IMR-90 (cell line): Measurements from ENCODE around the gene SIGLEC7. TPM values are rescaled to one million over a fixed set of nuclear protein-coding genes. Genes with fewer than 3 reads are reported as not detected.

Experiments used
- ATAC-seq: fragments of 200-7000 bp; cut with Tn5 transposase; 2 replicates; pipeline ENCODE4 v1.9.1; 2020; ENCODE audit warnings: low read depth, mild to moderate bottlenecking, moderate library complexity
- BruUV-seq: library from RNA; stranded (reverse); fragments of 400-500 nt; replicated peaks from 2 replicates; lab custom pipeline; 2021; lab: Mats Ljungman, UMichigan
- CTCF ChIA-PET: fragments of 300-600 bp; formaldehyde crosslinking; extraction: SDS; loops from one replicate; lab custom pipeline; 2021; ENCODE audit warnings: antibody characterized with exemption; lab: Yijun Ruan, JAX
- POLR2A ChIA-PET: fragments of 300-600 bp; sonication (Branson Sonifier 250); formaldehyde crosslinking; loops from one replicate; lab custom pipeline; 2022; ENCODE audit warnings: antibody characterized with exemption; ENCODE audit not compliant: unreplicated experiment; lab: Charles Lee
- DNase-seq: peaks from one replicate; pipeline ENCODE4 v3.0.0; 2013
- H2AFZ ChIP-seq: replicated peaks from 2 replicates; pipeline ENCODE3; 2013; ENCODE audit warnings: low read length, mild to moderate bottlenecking; ENCODE audit not compliant: poor library complexity
- H2AK5ac ChIP-seq: 2 replicates; pipeline ENCODE4 v1.6.1; 2013; ENCODE audit warnings: low read depth, low read length, inconsistent platforms
- H2AK9ac ChIP-seq: replicated peaks from 2 replicates; pipeline ENCODE3; 2013; ENCODE audit warnings: mild to moderate bottlenecking, low read depth, low read length, moderate library complexity; ENCODE audit not compliant: poor library complexity
- H2BK120ac ChIP-seq: 2 replicates; pipeline ENCODE4 v1.6.1; 2013; ENCODE audit warnings: low read depth, low read length, inconsistent platforms
- H2BK15ac ChIP-seq: 3 replicates; pipeline ENCODE4 v1.6.1; 2013; ENCODE audit warnings: low read depth, low read length, inconsistent platforms
- H2BK20ac ChIP-seq: 2 replicates; pipeline ENCODE4 v1.6.1; 2013; ENCODE audit warnings: low read depth, mild to moderate bottlenecking, inconsistent platforms, low read length, moderate library complexity
- H2BK5ac ChIP-seq: 2 replicates; pipeline ENCODE4 v1.6.1; 2013; ENCODE audit warnings: mild to moderate bottlenecking, low read depth, low read length, inconsistent platforms; ENCODE audit not compliant: poor library complexity, severe bottlenecking
- H3K14ac ChIP-seq: replicated peaks from 2 replicates; pipeline ENCODE4 v1.6.1; 2013; ENCODE audit warnings: low read depth, low read length, inconsistent platforms
- H3K18ac ChIP-seq: 2 replicates; pipeline ENCODE4 v1.6.1; 2013; ENCODE audit warnings: low read depth, low read length, control low read depth
- H3K23ac ChIP-seq: 2 replicates; pipeline ENCODE4 v1.6.1; 2013; ENCODE audit warnings: low read depth, low read length, inconsistent platforms
- H3K27ac ChIP-seq: 2 replicates; pipeline ENCODE4 v1.5.1; 2013; ENCODE audit warnings: mild to moderate bottlenecking, control low read depth, low read length; ENCODE audit not compliant: insufficient read depth
- H3K27me3 ChIP-seq: 2 replicates; pipeline ENCODE4 v1.6.1; 2013; ENCODE audit warnings: low read length; ENCODE audit not compliant: control insufficient read depth, insufficient read depth
- H3K36me3 ChIP-seq: 2 replicates; pipeline ENCODE4 v1.6.1; 2013; ENCODE audit warnings: low read length, mixed read lengths; ENCODE audit not compliant: control insufficient read depth, insufficient read depth
- H3K4ac ChIP-seq: 2 replicates; pipeline ENCODE4 v1.6.1; 2013; ENCODE audit warnings: low read depth, low read length, inconsistent platforms
- H3K4me1 ChIP-seq: 2 replicates; pipeline ENCODE4 v1.6.1; 2013; ENCODE audit warnings: low read length, mixed read lengths; ENCODE audit not compliant: control insufficient read depth, insufficient read depth
- H3K4me2 ChIP-seq: 2 replicates; pipeline ENCODE4 v1.6.1; 2013; ENCODE audit warnings: low read depth, mild to moderate bottlenecking, control low read depth, low read length, moderate library complexity
- H3K4me3 ChIP-seq: 2 replicates; pipeline ENCODE4 v1.5.1; 2013; ENCODE audit warnings: low read depth, mild to moderate bottlenecking, control low read depth, low read length, moderate library complexity; ENCODE audit not compliant: insufficient read depth
- H3K56ac ChIP-seq: 2 replicates; pipeline ENCODE4 v1.6.1; 2013; ENCODE audit warnings: low read length, inconsistent platforms; ENCODE audit not compliant: insufficient read depth; ENCODE audit errors: extremely low read depth
- H3K79me1 ChIP-seq, 2 experiments: 2 replicates each; pipeline ENCODE4 v1.6.1; 2013; ENCODE audit warnings: low read length in 2 of 2, inconsistent platforms in 1 of 2, low read depth in 1 of 2
- H3K9ac ChIP-seq: 2 replicates; pipeline ENCODE4 v1.6.1; 2013; ENCODE audit warnings: low read depth, low read length, control low read depth
- H3K9me1 ChIP-seq: 2 replicates; pipeline ENCODE4 v1.6.1; 2013; ENCODE audit warnings: low read length, inconsistent platforms; ENCODE audit not compliant: insufficient read depth
- H3K9me3 ChIP-seq: 2 replicates; pipeline ENCODE4 v1.6.1; 2013; ENCODE audit warnings: low read length; ENCODE audit not compliant: control insufficient read depth, insufficient read depth
- H4K20me1 ChIP-seq: 2 replicates; pipeline ENCODE4 v1.6.1; 2013; ENCODE audit warnings: low read length, inconsistent platforms; ENCODE audit not compliant: insufficient read depth
- H4K5ac ChIP-seq: 2 replicates; pipeline ENCODE4 v1.6.1; 2013; ENCODE audit warnings: mild to moderate bottlenecking, low read depth, low read length, control low read depth
- H4K8ac ChIP-seq, 2 experiments: 2 replicates each; pipeline ENCODE4 v1.6.1; 2013; ENCODE audit warnings: low read depth in 2 of 2, low read length in 2 of 2, control low read depth in 1 of 2, inconsistent platforms in 1 of 2
- H4K91ac ChIP-seq: 2 replicates; pipeline ENCODE4 v1.6.1; 2013; ENCODE audit warnings: low read depth, low read length, inconsistent platforms; ENCODE audit not compliant: insufficient read depth
- BHLHE40 ChIP-seq: fragments of 150-350 bp; IDR thresholded peaks from 2 replicates; pipeline ENCODE4 v1.6.1; 2016; ENCODE audit warnings: mild to moderate bottlenecking, low read depth, low read length
- CEBPB ChIP-seq: IDR thresholded peaks from 2 replicates; pipeline ENCODE4 v1.6.1; 2012; ENCODE audit warnings: low read depth, low read length, improper control_type of control experiment
- CHD1 ChIP-seq: IDR thresholded peaks from 2 replicates; pipeline ENCODE4 v1.6.1; 2012; ENCODE audit warnings: low read depth, low read length, improper control_type of control experiment
- CTCF ChIP-seq: conservative IDR thresholded peaks from 2 replicates; pipeline ENCODE4 v1.5.1; 2012; ENCODE audit warnings: mild to moderate bottlenecking, low read depth, low read length, improper control_type of control experiment
- ELK1 ChIP-seq: fragments of 150-350 bp; IDR thresholded peaks from 2 replicates; pipeline ENCODE4 v1.6.1; 2016; ENCODE audit warnings: low read depth, mild to moderate bottlenecking, low read length, moderate library complexity, borderline replicate concordance
- FOS ChIP-seq: fragments of 150-350 bp; IDR thresholded peaks from 2 replicates; pipeline ENCODE4 v1.6.1; 2016; ENCODE audit warnings: low read depth, low read length
- MAFK ChIP-seq: IDR thresholded peaks from 2 replicates; pipeline ENCODE4 v1.6.1; 2012; ENCODE audit warnings: low read depth, low read length, improper control_type of control experiment
- MAZ ChIP-seq: IDR thresholded peaks from 2 replicates; pipeline ENCODE4 v1.6.1; 2012; ENCODE audit warnings: low read depth, mild to moderate bottlenecking, low read length, improper control_type of control experiment, moderate library complexity, borderline replicate concordance
- MXI1 ChIP-seq: IDR thresholded peaks from 2 replicates; pipeline ENCODE4 v1.6.1; 2012; ENCODE audit warnings: low read depth, mild to moderate bottlenecking, low read length, moderate library complexity, borderline replicate concordance
- POLR2A ChIP-seq: IDR thresholded peaks from 2 replicates; pipeline ENCODE4 v1.6.1; 2012; ENCODE audit warnings: mild to moderate bottlenecking, low read depth, low read length
- RAD21 ChIP-seq: IDR thresholded peaks from 2 replicates; pipeline ENCODE4 v1.6.1; 2012; ENCODE audit warnings: low read length, improper control_type of control experiment
- RCOR1 ChIP-seq: IDR thresholded peaks from 2 replicates; pipeline ENCODE4 v1.6.1; 2012; ENCODE audit warnings: mild to moderate bottlenecking, low read length, improper control_type of control experiment; ENCODE audit not compliant: insufficient replicate concordance
- SMC3 ChIP-seq: fragments of 150-350 bp; IDR thresholded peaks from 2 replicates; pipeline ENCODE4 v1.6.1; 2016; ENCODE audit warnings: low read depth, mild to moderate bottlenecking, antibody characterized with exemption, low read length, moderate library complexity
- USF2 ChIP-seq: fragments of 150-350 bp; IDR thresholded peaks from 2 replicates; pipeline ENCODE4 v1.6.1; 2017; ENCODE audit warnings: mild to moderate bottlenecking, antibody characterized with exemption, low read length, low read depth
- WGBS, 2 experiments: methylation state at CpG; one replicate each; pipeline versions ENCODE4 v1.1.5 to v1.1.7; 2013; ENCODE audit warnings: missing lambda C conversion rate in 2 of 2; ENCODE audit not compliant: insufficient read length in 1 of 2; ENCODE audit errors: extremely low coverage in 2 of 2; 5-methylcytosine and 5-hydroxymethylcytosine counted together
- dilution Hi-C: fragments of 300-500 bp; cut with HindIII; formaldehyde crosslinking; loops from one replicate; pipeline ENCODE4 v1.14.3; 2018; ENCODE audit warnings: low sequenced_read_pairs; ENCODE audit not compliant: unreplicated experiment
- in situ Hi-C: fragments of 300-500 bp; cut with MboI; formaldehyde crosslinking; loops from 3 replicates; pipeline ENCODE4 v1.14.3; 2019; ENCODE audit warnings: low sequenced_read_pairs, inconsistent platforms, mixed read lengths
- intact Hi-C: fragments of 100-400 bp; cut with micrococcal nuclease; formaldehyde crosslinking; loops from 2 replicates; pipeline ENCODE4 v1.10.0; 2022
- polyA plus RNA-seq, 3 experiments: library from polyadenylated mRNA; depleted of rRNA; stranded (reverse); fragments of >200 nt; gene quantifications; 2 replicates each; pipeline ENCODE4 v1.2.3, GENCODE V29; 2012; ENCODE audit warnings: low replicate concordance in 1 of 3
- total RNA-seq: library from RNA; depleted of rRNA; stranded (reverse); fragments of >200 nt; gene quantifications from 2 replicates; pipeline ENCODE4 v1.2.3, GENCODE V29; 2012

SIGLEC7 gene
- total and polyA plus RNA-seq, 2 of the 4 experiments (the other 2 are of a cell fraction), result not detected

- dilution Hi-C loops (no loop called here), intact Hi-C loops (no loop called here), in situ Hi-C loops (loop anchor here (10.0 kb wide), 1 partner anchor 144 kb away; the partner anchor contains the start of gene KLK12)
- DNase-seq (no peak), ATAC-seq (no peak)
- H3K79me1 ChIP-seq, result no peaks in the 10 kb centered on the region
- ChIA-PET POLR2A (no interaction called here), CTCF (interaction anchor here (1.3 kb wide), 1 partner anchor 11 kb away, joined by 3 read pairs; no protein-coding TSS in a partner anchor)
- TF ChIP-seq CTCF (no peak), RAD21 (no peak), POLR2A (no peak), ELK1 (no peak), MXI1 (no peak), MAZ (no peak), MAFK (no peak), CEBPB (no peak), SMC3 (no peak), RCOR1 (no peak), FOS (no peak), BHLHE40 (no peak), USF2 (no peak), CHD1 (no peak)
- H2AK9ac ChIP-seq, result no peak overlapping the region
- no peak overlapping the region for H2BK5ac ChIP-seq
- H4K8ac ChIP-seq, result no peak overlapping the region
- H3K9me3 ChIP-seq, result peaks cover 2% of the 10 kb centered on the region; the same call in 1 of the 2 replicates
- H3K27me3 ChIP-seq, result no peaks in the 10 kb centered on the region
- H3K4me1 ChIP-seq, result no peaks in the 10 kb centered on the region
- H3K4me3 ChIP-seq, result no peak overlapping the region
- H3K4ac ChIP-seq, result no peak overlapping the region
- no peak overlapping the region for H3K9ac ChIP-seq
- H2AK5ac ChIP-seq, result no peak overlapping the region
- no peak overlapping the region for H2BK120ac ChIP-seq
- H3K27ac ChIP-seq, result no peak overlapping the region
- H3K18ac ChIP-seq, result no peak overlapping the region
- H3K9me1 ChIP-seq, result no peaks in the 10 kb centered on the region
- no CpG with 5 or more reads among the region's 1 CpG for WGBS, 2 experiments
- no peak overlapping the region for H3K4me2 ChIP-seq
- H3K56ac ChIP-seq, result no peak overlapping the region
- no TSS peak for BruUV-seq
- no peaks in the 10 kb centered on the region for H3K36me3 ChIP-seq
- H4K91ac ChIP-seq, result no peak overlapping the region
- no peak overlapping the region for H3K23ac ChIP-seq
- H3K14ac ChIP-seq, result no peak overlapping the region
- H4K20me1 ChIP-seq, result no peaks in the 10 kb centered on the region
- H2BK20ac ChIP-seq, result no peak overlapping the region
- H2AFZ ChIP-seq, result no peak overlapping the region
- no peak overlapping the region for H2BK15ac ChIP-seq
- no peak overlapping the region for H4K5ac ChIP-seq
Observed at GRCh38 chr19:51179256-51179655, 37.2 kb downstream of the SIGLEC7 start.
